HG02678 (cell line): ENCODE results near the gene ZBP1.

Source experiments
- ATAC-seq: cut with Tn5 transposase; IDR thresholded peaks from one replicate; pipeline ENCODE4 v1.9.1; 2021; ENCODE audit warnings: mild to moderate bottlenecking, moderate library complexity; ENCODE audit not compliant: unreplicated experiment

Gene ZBP1

DNA sequence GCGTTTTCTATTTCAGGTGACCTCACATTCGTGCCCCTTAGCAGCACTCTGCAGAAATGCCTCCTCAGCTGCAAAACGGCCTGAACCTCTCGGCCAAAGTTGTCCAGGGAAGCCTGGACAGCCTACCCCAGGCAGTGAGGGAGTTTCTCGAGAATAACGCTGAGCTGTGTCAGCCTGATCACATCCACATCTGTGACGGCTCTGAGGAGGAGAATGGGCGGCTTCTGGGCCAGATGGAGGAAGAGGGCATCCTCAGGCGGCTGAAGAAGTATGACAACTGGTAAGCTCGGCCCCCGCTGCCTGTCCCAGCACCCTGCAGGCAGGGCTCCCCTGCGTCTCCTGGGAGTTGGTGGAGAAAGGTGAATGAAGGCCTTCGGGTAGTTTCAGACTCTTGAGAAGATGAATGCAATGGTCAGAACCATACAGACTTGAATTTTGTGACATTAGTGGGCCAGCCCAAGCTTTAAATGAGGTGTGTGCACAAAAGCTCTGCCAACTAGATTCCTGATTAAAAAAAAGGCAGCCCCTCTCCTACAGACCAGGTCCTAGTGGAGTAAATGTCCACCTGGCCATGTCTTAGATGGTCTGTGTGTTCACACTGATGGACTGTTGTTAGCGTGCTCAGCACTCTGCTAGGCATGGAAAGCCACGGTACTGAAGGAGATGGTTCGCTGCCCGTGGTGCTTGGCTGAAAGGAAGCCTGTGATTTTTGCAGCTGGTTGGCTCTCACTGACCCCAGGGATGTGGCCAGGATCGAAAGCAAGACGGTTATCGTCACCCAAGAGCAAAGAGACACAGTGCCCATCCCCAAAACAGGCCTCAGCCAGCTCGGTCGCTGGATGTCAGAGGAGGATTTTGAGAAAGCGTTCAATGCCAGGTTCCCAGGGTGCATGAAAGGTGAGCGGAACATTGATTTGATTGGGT, 58.6 kb downstream of the ZBP1 start:
- ATAC-seq: no peak

DNA sequence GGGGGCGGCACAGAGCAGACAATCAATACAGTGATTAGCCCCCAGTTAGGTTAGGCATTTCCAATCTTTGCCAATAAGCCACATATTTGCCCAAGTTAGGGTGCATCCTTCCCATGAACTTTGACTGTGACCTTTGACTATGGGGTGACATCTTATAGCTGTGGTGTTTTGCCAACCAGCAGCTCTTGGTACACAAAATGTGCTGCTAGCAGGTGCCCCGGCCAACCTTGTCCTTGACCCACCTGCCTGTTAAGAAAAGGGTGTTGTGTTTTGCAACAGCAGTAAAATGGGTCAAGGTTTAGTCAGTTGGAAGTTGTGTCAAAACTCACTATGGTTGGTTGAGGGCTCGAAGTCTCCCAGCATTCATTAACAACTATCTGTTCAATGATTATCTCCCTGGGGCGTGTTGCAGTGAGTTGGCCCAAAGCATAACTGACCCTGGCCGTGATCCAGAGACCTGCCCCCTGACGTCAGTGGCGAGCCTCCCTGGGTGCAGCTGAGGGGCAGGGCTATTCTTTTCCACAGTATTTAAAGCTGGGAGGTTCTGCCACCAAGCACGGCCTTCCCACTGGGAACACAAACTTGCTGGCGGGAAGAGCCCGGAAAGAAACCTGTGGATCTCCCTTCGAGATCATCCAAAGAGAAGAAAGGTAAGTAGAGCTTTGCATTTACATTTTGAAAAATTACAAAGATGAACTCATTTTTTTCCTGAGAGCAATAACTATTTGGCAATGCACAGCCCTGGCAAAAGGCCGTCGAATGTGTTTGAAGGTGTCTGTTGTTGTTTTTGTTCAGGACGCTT, 59.5 kb downstream of the ZBP1 start, which contains the start of gene PCK1:
Gene PCK1 (plus strand): TSS at position 557 of the 802 bp plus-strand sequence. CDS start 302 bp downstream, outside the sequence.
- ATAC-seq: no peak

DNA sequence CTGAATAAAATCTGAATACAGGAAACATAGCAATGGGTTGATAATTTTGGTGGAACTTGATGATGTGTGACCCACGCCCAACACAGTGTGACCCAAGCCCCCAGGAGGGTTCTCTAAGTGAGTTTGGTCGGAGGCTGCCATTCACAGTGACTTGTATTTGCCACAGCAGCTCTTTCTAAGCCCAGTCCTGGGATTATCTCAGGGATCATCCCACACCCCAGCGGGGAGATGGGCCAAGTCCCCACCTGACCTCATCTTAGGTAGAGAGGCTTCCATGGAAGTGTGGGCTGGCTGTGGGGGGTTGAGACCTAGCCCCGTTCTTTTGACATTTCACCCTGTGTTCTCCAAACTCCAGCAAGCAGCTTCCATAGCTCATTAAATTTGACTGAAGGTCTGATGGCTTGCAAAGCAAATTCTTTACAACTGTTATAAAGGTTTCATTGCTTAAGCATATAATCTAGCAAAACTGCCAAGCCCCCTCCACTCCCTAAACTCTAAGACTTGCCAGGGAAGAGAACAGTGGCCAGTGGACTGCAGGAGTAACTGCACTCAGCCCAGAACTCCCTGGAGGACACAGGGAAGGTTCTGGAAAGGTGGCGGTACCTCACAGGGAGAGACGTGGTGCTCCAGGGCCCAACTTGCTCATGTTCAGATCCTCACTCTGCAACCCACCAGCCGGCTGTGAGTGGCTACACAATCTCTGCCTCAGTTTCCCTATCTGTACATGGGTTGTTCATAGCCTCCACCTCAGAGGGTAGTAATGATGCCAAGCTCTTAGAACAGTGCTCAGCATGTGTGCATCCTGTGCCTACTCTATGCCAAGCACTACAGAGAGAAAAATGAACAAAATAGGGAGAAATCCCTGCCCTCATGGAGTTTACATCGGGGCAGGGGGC, 60.3 kb downstream of the ZBP1 start:
- no peak for ATAC-seq

- ATAC-seq: no peak
Measured at GRCh38 chr20:57559289-57559634, 61.0 kb downstream of the ZBP1 start.

DNA sequence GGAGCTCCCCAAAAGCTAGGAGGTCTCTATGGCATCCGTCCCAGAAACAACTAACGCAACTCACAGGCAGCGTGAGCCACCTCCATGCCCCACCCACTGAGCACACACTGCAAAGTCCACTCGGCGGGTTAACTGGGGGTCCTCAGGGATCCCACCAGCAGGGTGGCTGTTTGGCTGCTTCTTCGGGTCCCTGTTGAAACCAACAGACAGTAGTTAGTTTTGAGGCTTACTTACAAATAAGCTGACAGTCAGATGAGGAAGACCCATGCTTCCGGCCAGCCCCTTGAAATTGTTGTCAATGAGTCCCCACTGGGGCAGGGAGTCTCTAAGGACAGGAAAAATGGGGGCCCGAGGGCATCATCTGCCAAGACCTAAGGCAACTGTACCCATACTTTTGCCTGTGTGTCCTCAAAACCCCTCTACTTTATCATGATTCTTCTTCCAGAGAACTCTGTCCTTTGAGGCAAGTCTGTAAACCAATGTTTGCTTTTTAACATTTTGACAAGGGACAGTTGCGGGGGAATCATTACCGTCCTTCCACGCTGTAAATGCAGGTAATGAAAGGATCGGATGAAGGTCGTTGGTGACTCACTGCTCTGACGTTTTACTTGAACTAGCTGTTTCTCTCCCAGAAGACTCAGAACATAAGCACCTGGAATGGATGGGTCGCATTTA, 61.5 kb downstream of the ZBP1 start:
- ATAC-seq: no peak

DNA sequence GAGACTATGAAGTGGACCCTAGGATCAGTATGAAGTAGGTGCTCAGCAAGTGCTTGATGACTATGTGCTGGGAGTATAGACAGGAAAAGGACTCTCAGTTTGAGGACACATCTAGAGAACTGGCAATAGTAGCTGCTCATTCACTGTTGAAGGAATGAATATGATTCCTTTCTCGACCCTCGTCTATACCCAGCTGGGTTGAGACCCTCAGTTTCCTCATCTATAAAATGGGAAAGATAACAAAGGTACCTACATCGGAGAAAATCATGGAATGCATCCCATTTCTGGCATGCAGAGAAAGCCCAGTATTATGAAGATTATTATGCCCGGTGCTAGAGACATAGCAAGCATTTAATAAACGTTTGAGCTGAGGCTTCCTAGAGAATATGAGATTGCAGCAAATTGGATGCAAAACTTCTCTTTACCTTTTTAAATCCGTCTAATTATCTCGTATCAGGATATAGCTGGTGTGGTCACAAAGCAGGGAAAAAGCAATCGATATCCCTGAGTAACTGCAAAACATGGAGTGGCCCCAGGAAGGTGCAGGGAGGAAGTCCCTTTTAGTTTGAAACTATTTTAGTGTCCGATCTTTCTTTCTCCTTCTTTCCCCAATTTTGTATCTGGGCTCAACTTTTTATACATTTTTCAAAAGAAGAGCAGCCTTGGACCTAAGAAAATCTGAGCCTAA, 62.2 kb downstream of the ZBP1 start:
- no peak for ATAC-seq

DNA sequence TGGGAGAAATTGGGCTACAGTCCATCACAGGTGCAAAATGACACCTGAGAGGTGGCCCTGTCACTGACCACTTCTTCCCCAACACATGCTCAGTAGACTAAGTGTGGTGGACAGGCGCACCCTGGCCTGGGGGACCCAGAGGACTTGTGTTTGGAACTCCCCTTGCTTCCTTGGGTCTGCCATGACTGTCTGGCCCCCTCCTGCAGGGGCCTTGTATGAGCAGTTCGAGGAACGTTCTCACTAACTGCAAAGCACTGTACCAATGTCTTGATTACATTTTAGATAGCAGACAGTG, 63.3 kb downstream of the ZBP1 start:
- ATAC-seq: no peak

- no peak for ATAC-seq
Measured at GRCh38 chr20:57555457-57556184, 64.6 kb downstream of the ZBP1 start.
